Measurements from ENCODE around the gene KCNT2. TPM values are rescaled to one million over a fixed set of nuclear protein-coding genes. Genes with fewer than 3 reads are reported as not detected.

Gene KCNT2
- total RNA-seq, 1 experiment from 2014 or later, result 0.41 TPM

GRCh38 chr1:196205882-196206281, 402.4 kb downstream of the KCNT2 start:
- BruUV-seq (replicated peaks), result no TSS peak

GRCh38 chr1:196196486-196196885, 411.8 kb downstream of the KCNT2 start:
- in situ Hi-C loops (cut with HindIII; ENCODE audit: low pct_unique_long_range_greater_than_20kb, low sequenced_read_pairs) (no loop called here), intact Hi-C loops (cut with micrococcal nuclease; ENCODE audit: unreplicated experiment) (no loop called here)
- Histone ChIP-seq H3K4me3 (ENCODE audit: low read depth in 2 of 2, low read length in 2 of 2) (no peak overlapping the region), H3K27ac (ENCODE audit: low read length) (no peak overlapping the region), H3K27me3 (ENCODE audit: control insufficient read depth, insufficient read depth, low read length) (no peaks in the 10 kb centered on the region), H3K9me3 (ENCODE audit: control insufficient read depth, insufficient read depth, low read depth, low read length) (no peaks in the 10 kb centered on the region), H3K4me1 (ENCODE audit: control insufficient read depth, insufficient read depth, low read length) (no peaks in the 10 kb centered on the region), H3K36me3 (ENCODE audit: control insufficient read depth, insufficient read depth, low read length) (no peaks in the 10 kb centered on the region)
- ATAC-seq (no peak), DNase-seq (ENCODE audit: low read depth, low spot score) (no peak)
- BruUV-seq (replicated peaks), result no TSS peak
- ChIA-PET CTCF (no interaction called here), POLR2A (no interaction called here)
- TF ChIP-seq, protein P1, sequence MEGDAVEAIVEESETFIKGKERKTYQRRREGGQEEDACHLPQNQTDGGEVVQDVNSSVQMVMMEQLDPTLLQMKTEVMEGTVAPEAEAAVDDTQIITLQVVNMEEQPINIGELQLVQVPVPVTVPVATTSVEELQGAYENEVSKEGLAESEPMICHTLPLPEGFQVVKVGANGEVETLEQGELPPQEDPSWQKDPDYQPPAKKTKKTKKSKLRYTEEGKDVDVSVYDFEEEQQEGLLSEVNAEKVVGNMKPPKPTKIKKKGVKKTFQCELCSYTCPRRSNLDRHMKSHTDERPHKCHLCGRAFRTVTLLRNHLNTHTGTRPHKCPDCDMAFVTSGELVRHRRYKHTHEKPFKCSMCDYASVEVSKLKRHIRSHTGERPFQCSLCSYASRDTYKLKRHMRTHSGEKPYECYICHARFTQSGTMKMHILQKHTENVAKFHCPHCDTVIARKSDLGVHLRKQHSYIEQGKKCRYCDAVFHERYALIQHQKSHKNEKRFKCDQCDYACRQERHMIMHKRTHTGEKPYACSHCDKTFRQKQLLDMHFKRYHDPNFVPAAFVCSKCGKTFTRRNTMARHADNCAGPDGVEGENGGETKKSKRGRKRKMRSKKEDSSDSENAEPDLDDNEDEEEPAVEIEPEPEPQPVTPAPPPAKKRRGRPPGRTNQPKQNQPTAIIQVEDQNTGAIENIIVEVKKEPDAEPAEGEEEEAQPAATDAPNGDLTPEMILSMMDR (IDR thresholded peaks at IDR 0.05), result no peak
- TF ChIP-seq REST (IDR thresholded peaks at IDR 0.05; ENCODE audit: insufficient read depth in 1 of 2, low read depth in 2 of 2, low read length in 1 of 2), result no peak
- no peak for TF ChIP-seq TCF7L2 (IDR thresholded peaks at IDR 0.05; ENCODE audit: low read depth, low read length)
- no peak for TF ChIP-seq SIN3A (IDR thresholded peaks at IDR 0.05; ENCODE audit: borderline replicate concordance, insufficient read depth, low read depth, low read length)
- no peak for TF ChIP-seq POLR2AphosphoS5 (IDR thresholded peaks at IDR 0.05; ENCODE audit: low read depth, low read length)

More at GRCh38 chr1:196205882-196206281, 402.4 kb downstream of the KCNT2 start:
- POLR2A ChIA-PET, result no interaction called here
- Histone ChIP-seq H3K4me3 (ENCODE audit: low read depth in 2 of 2, low read length in 2 of 2) (no peak overlapping the region), H3K27me3 (ENCODE audit: control insufficient read depth, insufficient read depth, low read length) (no peaks in the 10 kb centered on the region), H3K36me3 (ENCODE audit: control insufficient read depth, insufficient read depth, low read length) (no peaks in the 10 kb centered on the region), H3K4me1 (ENCODE audit: control insufficient read depth, insufficient read depth, low read length) (no peaks in the 10 kb centered on the region), H3K9me3 (ENCODE audit: control insufficient read depth, insufficient read depth, low read depth, low read length) (no peaks in the 10 kb centered on the region), H3K27ac (ENCODE audit: low read length) (no peak overlapping the region)
- ATAC-seq, result no peak
- intact Hi-C loops (cut with micrococcal nuclease; ENCODE audit: unreplicated experiment), result no loop called here
- in situ Hi-C loops (cut with HindIII; ENCODE audit: low pct_unique_long_range_greater_than_20kb, low sequenced_read_pairs), result no loop called here
- CTCF ChIA-PET, result no interaction called here
- DNase-seq (ENCODE audit: low read depth, low spot score), result no peak
- no peak for TF ChIP-seq REST (IDR thresholded peaks at IDR 0.05; ENCODE audit: insufficient read depth in 1 of 2, low read depth in 2 of 2, low read length in 1 of 2)
- no peak for TF ChIP-seq TCF7L2 (IDR thresholded peaks at IDR 0.05; ENCODE audit: low read depth, low read length)
- no peak for TF ChIP-seq POLR2AphosphoS5 (IDR thresholded peaks at IDR 0.05; ENCODE audit: low read depth, low read length)
